Esophagus muscularis mucosa (tissue), 4 donors: Measurements from ENCODE around the gene RAMP3.
A peak's percentile ranks its signal among the peaks of the same experiment; 100 is the strongest.

Experiments used
- EP300 ChIP-seq: sonication (generic); formaldehyde crosslinking; IDR thresholded peaks from one replicate; pipeline ENCODE4 v1.6.1; 2017; ENCODE audit warnings: antibody characterized with exemption
- POLR2A ChIP-seq: fragments of 450-650 bp; IDR thresholded peaks from one replicate; pipeline ENCODE4 v1.6.1; 2017; ENCODE audit warnings: antibody characterized with exemption, moderate library complexity, mild to moderate bottlenecking, low read depth
- POLR2AphosphoS5 ChIP-seq, 2 donors: sonication (generic); formaldehyde crosslinking; IDR thresholded peaks; one replicate each; pipeline ENCODE4 v1.6.1; 2017; ENCODE audit warnings: antibody characterized with exemption in 2 of 2
- TF ChIP-seq, protein P1 (sequence below), 3 experiments: fragments of 200-600 bp in 2 of 3; fragments of 450-650 bp in 1 of 3; sonication (generic) in 2 of 3; IDR thresholded peaks; one replicate each; pipeline ENCODE4 v1.5.1; 2017 to 2019; ENCODE audit warnings: antibody characterized with exemption in 3 of 3, mild to moderate bottlenecking in 2 of 3, moderate library complexity in 1 of 3

DNA sequence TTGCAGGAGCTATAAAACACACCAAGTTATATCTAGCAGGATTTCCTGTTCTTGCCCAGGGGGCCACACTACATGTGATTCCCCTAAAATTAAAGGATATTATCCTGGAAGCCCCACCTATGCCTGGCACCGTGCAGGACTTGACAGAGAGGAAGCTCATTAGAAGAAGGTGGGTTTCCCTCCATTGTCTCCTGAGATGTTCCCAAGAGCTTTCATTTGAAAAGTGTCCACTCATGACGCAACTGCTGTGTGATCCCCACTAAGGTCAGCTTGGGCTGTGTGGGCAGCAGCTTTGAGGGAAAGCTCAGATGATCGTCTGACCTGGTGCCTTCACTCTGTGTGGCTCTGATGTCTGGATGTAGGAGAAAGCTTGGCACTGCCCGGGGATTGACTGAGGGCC, 53.5 kb downstream of the RAMP3 start:
- TF ChIP-seq POLR2A (no peak), EP300 (peak; percentile 51), POLR2AphosphoS5 (IDR thresholded peaks at IDR 0.05) (peak in 1 of 2 donors; percentile 20)
- TF ChIP-seq, protein P1, sequence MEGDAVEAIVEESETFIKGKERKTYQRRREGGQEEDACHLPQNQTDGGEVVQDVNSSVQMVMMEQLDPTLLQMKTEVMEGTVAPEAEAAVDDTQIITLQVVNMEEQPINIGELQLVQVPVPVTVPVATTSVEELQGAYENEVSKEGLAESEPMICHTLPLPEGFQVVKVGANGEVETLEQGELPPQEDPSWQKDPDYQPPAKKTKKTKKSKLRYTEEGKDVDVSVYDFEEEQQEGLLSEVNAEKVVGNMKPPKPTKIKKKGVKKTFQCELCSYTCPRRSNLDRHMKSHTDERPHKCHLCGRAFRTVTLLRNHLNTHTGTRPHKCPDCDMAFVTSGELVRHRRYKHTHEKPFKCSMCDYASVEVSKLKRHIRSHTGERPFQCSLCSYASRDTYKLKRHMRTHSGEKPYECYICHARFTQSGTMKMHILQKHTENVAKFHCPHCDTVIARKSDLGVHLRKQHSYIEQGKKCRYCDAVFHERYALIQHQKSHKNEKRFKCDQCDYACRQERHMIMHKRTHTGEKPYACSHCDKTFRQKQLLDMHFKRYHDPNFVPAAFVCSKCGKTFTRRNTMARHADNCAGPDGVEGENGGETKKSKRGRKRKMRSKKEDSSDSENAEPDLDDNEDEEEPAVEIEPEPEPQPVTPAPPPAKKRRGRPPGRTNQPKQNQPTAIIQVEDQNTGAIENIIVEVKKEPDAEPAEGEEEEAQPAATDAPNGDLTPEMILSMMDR (IDR thresholded peaks at IDR 0.05) = no peak
